Mammary epithelial cell (primary cell): ENCODE results near the gene FOXO6.

Experiments used
- CTCF ChIP-seq, 2 donors: IDR thresholded peaks in 1 of 2; conservative IDR thresholded peaks in 1 of 2; 2 replicates each; pipeline ENCODE4 v1.5.1; 2011 to 2012; ENCODE audit warnings: inconsistent platforms in 2 of 2, low read length in 2 of 2, mild to moderate bottlenecking in 2 of 2, control low read depth in 1 of 2, low read depth in 1 of 2; ENCODE audit not compliant: insufficient read depth in 1 of 2; ENCODE audit errors: extremely low read depth in 1 of 2
- EZH2 ChIP-seq: IDR thresholded peaks from 2 replicates; pipeline ENCODE4 v1.6.1; 2012; ENCODE audit warnings: low read length, inconsistent platforms, borderline replicate concordance

- TF ChIP-seq CTCF (conservative IDR thresholded peaks at IDR 0.05 in 1 of 2, IDR thresholded peaks at IDR 0.05 in 1 of 2; ENCODE audit: extremely low read depth in 1 of 2, insufficient read depth in 1 of 2, low read depth in 1 of 2, low read length in 2 of 2) (no peak), EZH2 (no peak)
Measured at GRCh38 chr1:41343790-41344699, 17.2 kb upstream of the FOXO6 start.
